Hepatic stellate cell (primary cell): ENCODE measurements around the gene MAPK8IP1.

Source experiments
- DNase-seq: peaks from one replicate; pipeline ENCODE4 v3.0.0; 2011; ENCODE audit warnings: low spot score

Gene MAPK8IP1

DNA sequence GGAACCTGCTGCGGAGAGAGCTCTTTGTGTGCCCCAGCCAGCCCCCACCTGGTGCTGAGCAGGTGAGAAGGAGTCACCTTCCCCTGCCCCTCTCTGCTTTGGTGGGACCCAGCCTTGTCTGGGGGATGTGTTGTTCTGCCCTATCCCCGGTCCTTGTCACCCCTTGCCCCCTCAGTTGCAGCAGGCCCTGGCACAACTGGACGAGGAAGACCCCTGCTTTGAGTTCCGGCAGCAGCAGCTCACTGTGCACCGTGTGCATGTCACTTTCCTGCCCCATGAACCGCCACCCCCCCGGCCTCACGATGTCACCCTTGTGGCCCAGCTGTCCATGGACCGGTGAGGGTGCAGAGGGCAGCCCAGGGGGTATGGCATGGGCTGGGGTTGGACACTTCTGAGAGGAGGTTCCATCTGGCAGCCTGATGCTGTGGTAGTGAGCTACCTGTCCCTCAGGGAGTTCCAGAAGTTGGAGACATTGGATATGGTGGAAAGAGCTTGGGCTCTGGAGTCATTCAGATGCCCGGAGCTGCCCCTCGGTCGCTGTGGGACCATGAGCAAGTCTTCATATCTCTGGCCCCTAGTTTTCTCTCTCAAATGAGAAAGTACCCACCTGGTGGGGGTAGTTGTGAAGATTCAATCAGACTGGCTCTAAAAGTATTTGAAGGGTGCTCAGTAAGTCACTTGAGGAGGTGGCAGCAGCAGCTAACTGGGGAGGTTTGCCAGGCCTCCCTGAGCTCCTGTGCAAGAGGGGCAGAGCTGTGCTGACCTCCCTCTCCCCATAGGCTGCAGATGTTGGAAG, 41.3 kb downstream of the MAPK8IP1 start:
- no peak for DNase-seq

DNA sequence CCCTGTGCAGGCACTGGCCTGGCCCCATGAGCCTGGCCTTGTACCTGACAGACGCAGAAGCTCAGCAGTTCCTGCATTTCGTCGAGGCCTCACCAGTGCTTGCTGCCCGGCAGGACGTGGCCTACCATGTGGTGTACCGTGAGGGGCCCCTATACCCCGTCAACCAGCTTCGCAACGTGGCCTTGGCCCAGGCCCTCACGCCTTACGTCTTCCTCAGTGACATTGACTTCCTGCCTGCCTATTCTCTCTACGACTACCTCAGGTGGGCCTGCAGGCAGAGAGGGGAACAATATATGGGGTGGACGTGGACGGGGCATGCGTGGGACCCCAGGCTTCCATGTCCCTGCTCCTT, 41.9 kb downstream of the MAPK8IP1 start:
- DNase-seq = no peak

DNA sequence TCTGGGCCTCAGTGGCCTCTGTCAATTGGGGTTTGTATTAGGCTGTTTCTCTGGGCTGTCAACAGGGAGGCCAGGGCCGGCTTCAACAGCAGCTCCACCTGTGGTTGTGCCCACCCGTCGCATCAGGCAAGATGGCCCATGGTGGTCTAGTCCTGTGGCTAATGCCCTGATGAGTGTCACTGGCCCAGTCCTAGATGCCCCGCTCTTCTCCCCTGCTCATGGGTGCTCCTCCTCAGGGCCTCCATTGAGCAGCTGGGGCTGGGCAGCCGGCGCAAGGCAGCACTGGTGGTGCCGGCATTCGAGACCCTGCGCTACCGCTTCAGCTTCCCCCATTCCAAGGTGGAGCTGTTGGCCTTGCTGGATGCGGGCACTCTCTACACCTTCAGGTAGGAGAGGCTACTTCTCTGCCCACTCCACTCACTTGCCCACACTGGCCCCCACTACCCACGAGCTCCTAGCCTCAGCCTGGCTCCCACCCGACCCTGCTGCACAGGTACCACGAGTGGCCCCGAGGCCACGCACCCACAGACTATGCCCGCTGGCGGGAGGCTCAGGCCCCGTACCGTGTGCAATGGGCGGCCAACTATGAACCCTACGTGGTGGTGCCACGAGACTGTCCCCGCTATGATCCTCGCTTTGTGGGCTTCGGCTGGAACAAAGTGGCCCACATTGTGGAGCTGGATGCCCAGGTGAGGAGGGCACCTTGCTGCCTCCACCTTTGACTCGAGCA, 42.4 kb downstream of the MAPK8IP1 start:
- no peak for DNase-seq

DNA sequence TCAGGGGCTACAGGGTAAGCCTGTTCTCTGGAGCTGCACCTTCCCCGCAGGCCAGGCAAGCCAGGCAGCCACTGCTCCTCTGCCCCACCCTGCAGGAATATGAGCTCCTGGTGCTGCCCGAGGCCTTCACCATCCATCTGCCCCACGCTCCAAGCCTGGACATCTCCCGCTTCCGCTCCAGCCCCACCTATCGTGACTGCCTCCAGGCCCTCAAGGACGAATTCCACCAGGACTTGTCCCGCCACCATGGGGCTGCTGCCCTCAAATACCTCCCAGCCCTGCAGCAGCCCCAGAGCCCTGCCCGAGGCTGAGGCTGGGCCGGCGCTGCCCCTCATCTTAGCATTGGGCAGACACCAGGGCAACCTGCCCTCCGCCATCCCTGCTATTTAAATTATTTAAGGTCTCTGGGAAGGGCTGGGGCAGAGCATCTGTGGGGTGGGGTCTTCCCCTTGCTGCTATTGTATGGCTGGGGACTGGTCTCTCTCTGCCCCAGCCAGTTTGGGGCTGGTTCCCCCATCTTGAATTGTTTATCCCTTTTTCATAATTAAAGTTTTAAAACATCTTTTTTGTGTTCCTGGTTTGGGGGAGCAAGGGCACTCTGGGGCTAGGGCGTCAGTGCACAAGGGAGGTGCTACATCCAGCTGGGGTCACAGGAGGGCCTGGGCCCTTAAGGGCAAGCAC, 43.2 kb downstream of the MAPK8IP1 start:
- no peak for DNase-seq

DNA sequence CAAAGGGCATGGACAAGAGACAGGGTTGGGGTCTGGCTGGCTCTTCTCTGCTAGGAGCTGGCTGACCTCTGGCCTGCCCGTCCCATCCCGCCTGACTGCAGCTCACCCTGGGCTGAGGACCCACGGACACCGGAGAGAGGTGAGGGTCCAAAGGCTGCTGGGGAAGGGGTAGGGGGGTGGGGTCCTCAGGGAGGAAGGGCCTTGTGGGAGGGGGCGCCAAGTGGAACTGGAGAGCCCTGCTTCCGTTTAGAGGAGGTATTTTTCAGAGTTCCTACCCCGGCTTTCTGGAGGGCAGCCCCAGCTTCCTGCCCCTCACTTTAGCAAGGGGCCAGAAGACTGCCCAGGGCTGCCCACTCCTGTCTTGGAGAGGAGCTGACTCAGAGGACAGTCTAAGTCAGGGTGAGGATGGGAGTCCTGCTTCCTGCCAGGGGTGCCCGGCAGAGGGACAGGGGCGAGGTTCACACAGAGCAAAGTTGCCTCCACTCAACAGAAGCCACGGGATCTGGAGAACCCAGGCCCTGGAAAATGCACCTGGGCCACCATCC, 44.1 kb downstream of the MAPK8IP1 start:
- no peak for DNase-seq

DNA sequence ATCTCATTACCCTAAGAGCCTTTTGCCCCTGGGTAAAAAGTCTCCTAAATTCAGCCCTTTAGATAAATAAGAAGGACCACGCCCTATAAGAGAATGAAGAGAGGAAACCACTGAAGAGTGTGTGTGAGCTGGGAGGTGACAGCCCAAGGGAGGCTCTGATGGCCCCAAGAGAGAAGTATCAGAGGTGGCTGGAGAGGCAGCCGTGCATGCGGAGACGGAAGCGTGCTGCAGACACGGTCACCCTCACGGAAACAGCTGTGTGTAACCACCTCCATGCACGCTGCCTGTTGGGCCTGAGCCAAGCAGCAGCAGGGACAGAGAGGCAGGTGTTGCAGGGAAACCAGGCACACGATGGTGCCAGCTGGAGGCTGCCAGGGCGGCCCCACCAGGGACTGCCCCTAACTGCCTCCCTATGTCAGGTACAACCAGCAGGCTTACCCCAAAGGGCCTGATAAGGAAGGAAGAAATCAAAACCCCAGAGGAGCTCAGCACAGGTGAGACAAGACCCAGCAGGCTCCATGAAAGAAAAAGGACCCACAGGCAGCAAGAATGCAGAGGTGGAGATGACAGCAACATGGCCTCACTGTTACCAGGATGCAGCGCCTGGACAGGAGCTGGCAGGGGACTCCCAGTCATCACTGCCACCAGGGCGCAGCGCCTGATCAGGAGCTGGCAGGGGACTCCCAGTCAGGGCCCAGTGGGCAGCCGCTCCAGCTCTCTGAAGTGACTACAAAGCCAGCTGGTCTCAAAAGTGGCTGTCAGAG, 44.8 kb downstream of the MAPK8IP1 start:
- DNase-seq = no peak

DNA sequence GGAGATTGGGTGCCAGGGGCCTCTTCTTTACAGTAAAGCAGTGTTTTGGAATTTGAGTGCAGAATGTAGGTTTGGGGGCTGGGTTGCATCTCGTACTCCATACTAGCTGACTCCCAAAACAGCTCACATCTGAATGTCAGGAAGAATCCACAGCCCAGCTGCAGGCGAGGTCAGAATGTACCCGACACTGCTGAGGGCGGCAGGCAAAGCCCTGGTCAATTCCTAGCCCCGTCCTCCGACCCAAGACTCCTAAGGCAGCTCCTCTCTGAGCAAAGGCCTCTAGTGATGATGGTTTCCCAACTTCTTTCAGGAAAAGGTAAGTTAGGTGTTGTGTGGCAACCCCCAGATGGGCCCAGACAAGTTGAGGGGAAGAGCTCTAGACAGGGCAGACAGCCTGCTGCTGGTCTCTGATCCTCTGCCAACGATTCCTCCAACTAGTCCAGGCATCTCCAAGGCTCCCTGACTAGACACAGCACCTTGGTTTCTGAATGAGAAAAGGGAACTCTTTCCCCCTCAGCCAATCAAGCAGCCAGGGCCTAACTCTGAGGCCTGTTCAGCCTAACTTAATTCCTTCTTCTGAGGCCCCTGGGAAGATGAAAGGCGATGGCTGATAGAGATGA, 45.6 kb downstream of the MAPK8IP1 start:
- no peak for DNase-seq

DNA sequence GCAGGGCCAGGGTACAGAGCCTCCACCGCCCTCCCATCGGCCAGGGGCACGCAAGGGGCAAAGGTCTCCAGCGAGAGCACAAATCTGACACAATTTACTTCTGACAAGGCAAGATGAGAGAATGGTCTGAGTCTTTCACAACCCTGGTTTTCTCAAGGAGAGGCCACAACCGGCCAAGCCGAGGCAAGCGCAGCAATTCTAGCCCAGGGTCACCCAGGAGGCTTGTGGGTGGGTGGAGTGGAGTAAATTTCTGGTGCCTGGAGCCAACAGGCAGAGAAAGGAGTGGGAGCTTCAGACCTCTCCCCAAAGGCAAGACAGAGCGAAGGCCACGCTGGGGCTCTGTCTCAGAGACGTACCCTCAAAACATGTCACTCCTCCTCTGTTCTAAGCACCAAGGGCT, 46.3 kb downstream of the MAPK8IP1 start:
- DNase-seq = no peak

DNA sequence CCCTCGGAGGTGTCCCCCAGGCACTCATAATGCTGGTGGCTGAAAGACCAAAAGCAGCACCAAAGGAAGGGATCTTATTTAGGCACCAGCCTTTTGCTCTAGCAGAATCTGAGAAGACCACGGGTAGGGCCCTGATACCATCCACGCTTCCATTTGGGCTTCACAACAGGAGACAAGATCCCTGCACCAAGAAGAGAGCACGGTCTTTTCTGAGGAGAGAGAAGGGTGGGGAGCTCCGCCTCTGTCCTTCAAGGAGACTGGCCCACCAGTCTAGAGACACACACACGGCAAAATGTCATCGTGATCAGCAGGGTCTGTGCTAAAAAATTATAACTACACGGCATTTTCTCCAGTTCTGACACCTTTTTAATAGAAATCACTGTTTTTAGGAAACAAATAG, 46.8 kb downstream of the MAPK8IP1 start:
- no peak for DNase-seq

DNA sequence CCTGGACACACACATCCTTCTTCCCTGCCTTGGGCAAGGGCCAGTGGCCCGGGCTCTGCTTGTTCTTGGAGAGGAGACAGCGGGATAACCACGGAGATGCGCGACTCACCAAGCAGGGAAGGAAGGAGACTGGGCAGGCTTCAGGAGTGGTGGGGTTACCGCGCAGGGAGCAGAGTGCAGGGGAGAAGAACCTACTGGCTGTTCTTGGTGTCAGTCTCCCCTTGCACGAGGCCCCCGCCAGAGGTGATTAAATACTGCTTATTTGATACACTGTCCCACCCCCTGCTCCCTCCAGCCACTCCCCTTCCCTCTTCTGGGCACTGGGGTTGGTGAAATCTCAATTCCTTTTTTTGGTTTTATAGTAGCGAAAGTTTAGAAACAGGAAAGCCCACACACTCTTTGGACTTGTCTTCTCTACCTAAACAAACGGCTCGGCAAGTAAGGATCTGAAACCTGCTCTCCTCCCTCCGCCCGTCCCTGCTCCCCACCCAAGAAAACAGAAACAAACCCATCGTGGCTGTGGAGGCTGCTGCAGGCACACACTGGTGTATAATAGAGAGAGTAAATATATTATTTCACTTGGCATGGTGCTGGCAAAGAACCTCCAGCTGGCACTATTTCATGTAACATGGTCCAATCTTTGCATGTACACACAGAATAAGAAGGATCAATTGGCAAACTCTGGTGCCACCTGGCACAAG, 47.8 kb downstream of the MAPK8IP1 start:
- no peak for DNase-seq

DNA sequence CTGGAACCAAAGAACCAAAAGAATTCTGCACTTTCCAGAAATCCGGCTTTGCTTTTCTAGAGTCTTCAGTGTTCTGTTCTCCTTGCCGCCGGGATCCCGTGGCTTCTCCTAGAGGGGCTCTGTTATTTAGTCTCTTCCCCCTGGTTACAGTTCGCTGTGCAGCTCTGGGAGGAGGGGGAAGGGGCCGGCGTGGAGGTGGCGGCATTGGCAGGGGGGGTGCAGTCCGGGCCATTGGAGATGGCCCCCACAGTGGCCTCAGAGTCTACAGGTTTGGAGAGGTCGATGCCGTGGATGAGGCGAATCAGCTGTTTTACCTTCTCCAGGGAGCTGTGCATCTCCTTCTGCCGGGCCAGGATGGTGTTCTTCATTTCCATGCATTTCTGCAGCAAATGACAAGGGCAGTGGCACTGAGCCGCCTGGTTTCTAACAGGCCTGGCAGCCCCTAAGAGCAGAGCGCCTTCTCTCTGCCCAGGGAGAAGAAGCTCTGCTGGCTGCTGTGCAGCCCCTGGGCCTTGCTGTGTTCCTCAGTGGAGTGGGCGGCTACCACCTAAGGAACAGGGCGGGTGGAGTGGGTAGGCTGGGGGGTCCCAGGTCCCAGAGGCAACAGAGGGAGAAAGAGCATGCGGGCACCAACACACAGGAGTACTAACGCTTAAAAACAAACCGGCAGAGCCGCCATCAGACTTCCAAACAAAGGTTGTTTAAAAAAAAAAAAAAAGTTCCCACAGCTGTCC, 48.6 kb downstream of the MAPK8IP1 start:
- DNase-seq = no peak

DNA sequence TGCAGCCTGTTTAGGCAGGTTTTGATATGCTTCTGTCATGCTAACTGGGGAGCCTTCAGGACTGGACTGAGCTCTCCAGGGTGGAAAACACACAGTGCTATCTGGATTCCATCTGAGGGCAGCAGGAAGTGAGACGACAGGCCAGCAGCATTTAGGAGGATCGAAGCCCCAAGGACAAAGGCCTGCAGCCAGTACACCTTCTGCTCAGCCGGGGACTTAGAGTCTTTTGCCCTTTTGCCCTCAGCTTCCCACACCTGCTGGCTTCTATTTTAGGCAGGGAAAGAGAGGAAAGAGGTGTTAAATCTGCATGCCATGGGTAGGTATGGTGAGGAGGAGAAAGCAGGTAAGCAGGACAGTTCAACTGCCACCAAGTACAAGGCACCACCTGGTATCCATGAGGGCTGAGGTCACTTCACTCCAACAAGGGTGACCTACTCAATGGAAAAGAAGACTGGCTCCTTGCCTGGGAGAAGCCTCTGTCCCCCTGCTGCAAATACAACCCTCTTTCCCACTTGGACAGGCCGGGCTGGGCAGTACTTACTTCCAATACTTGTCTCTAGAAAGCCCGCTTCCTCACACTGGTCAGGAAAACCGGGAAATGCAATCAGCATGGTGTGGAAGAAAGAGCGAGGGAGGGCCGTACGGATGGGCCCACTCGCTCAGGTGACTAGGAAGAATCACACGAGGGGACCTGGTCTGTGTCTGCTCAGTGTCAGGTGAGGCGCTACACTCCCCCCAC, 49.3 kb downstream of the MAPK8IP1 start:
- no peak for DNase-seq

DNA sequence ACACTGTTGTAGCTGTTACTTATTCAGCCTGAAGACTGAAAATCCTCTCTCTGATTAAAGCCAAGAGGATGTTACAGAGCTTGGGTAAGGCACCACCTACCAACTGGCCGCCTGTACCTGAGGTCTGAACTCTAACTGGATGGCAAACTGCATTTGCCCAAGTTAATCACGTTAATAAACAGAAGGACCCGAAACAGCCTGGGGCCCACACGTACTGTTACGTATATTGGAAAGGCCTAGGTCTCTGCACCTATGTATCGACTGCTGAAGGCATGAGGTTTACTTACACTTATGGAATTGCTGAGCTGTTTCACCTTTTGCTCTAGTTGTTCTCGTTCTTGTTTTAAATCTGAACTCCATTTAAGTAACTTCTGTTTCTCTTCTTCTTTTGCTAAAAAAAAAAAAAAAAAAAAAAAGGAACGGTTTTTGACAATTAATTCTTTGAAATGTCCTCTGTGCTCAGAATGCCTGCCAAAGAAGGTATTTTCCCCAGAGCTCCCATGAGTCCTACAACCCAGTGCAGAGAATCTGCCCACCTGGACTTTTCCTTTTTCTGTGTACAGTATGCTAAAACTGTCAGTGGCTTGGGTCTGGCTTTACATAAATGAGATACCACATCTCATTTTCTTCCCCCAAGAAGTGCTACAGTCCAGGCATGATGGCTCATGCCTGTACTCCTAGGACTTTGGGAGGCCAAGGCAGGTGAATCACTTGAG, 50.1 kb downstream of the MAPK8IP1 start:
- DNase-seq = no peak

DNA sequence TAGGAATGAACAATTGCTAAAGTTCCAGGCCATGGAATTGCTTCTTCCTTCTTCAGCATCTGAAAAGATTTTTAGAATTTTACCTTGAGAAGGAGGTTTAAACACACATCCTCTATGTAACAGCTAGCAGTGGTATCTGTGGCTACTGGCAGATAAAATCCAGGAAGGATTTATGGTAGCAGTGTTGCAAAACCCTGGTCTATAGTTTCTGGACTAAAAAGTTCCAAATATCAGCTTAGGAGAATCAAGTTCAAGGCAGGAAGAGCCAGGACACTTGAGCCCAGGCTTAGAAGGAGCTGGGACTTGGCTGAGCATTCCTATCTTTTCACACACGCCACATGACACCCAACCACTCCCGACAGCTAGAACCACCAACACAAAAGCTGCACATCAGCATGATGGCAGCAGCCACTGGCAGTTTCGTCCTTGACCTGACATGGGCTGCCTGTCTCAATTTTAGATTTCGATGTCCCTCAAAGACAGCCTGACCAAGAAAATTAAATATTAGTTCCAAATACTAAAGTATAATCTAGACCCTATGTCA, 51.1 kb downstream of the MAPK8IP1 start:
- DNase-seq = no peak

DNA sequence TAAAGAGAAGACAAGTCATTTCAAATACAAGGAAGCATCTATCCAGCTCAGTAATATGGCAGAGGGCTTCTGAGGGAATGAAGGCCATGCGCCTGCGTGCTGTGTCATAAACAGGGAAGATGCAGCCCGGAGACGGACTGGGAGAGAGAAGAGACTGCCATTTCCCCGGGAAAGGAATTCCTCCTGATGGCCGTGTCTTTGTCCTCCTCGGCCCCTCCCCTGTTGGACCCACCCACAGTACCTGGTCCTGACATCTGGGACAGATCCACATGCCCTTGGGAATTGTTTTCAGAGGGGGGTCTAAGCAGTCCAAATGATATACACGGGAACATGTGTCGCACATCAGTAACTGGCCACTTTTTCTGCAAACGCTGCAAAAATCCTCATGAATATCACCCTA, 52.5 kb downstream of the MAPK8IP1 start:
- DNase-seq = no peak

DNA sequence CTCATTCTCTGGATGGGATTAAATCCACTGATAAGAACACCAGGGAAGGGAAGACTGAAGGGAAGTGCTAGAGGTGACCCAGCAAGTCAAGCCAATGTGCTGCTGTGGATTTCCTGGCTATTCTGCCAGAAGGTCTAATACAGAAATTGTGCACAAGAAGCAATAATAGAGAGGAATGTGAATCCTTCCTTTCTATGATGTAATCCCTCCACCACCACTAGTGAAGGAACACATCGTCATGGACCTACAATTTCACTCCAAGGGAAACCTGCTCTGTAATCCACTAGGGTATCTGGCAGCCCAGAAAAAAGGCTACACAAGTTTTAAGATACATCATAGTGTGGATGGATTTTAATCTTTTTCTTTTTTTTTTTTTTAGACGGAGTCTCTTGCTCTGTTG, 54.4 kb downstream of the MAPK8IP1 start:
- no peak for DNase-seq

DNA sequence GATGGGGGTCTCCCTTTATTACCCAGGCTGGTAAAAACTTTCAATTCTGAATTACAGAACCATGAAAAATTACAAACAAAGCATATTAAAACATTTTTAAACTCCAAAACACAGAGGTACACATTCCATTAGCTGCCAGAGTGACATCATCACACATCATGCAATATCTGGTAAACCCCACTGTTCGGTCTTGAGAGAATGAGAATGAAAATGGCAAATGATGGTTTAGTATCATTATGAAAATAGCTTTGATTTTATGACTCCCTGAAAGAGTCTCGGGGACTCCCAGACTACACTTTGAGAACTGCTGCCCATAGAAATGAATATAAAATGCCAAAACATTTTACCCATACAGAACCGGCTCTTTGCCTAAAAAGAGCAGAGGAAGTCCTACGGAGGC, 55.8 kb downstream of the MAPK8IP1 start:
- no peak for DNase-seq

DNA sequence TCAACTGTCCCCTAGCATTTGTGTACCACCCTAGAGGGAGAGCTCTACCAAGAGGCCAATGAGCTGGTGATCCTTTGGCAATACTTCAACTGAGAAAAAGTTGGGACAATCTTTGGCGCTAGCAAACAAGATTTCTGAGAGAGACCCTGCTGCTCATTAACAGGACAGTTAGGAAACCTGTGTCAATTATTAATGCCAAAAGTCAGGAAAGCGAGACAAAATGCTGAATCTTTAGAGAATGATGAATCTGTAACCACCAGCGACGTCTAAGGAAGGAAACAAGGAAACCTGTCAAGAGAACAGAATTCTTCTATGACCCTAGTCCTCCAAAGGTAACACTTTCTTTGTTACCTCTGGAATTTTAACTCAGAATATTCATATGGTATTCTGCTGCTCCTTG, 56.9 kb downstream of the MAPK8IP1 start:
- no peak for DNase-seq
